ENCODE measurements around the gene WAC. TPM values are rescaled to one million over a fixed set of nuclear protein-coding genes. Genes with fewer than 3 reads are reported as not detected.

Gene WAC
- total and polyA plus RNA-seq, 4 donors = 53.7 to 149 (median 90.2) TPM

- no peak for ATAC-seq (ENCODE audit: low FRiP score)
- H3K4me3 ChIP-seq (ENCODE audit: low read length in 2 of 2) = no peak overlapping the region
- H3K4me1 ChIP-seq (ENCODE audit: control insufficient read depth in 1 of 2, insufficient read depth in 2 of 2, low read length in 2 of 2) = peaks cover 0 to 8% of the 10 kb centered on the region in 2 donors
- intact Hi-C loops (cut with DNase I) = no loop called here
- no peaks in the 10 kb centered on the region for H3K27me3 ChIP-seq (ENCODE audit: control insufficient read depth in 1 of 2, insufficient read depth in 2 of 2, low read length in 1 of 2)
- no peaks in the 10 kb centered on the region for H3K9me3 ChIP-seq (ENCODE audit: control insufficient read depth, low read length)
- no peak for DNase-seq
- WGBS, 2 donors = 46 to 52% methylated on average over 3 of the region's 3 CpGs
- peaks cover 0 to 5% of the 10 kb centered on the region in 2 donors for H3K36me3 ChIP-seq (ENCODE audit: control insufficient read depth in 1 of 2, insufficient read depth in 2 of 2, low read length in 1 of 2)
- no peak overlapping the region for H3K27ac ChIP-seq (ENCODE audit: low read depth in 1 of 2, low read length in 2 of 2)
These were observed 8.9 kb downstream of the WAC start for GRCh38 chr10:28541717-28542365.

GRCh38 chr10:28542728-28543127, 9.8 kb downstream of the WAC start:
- Histone ChIP-seq H3K4me1 (ENCODE audit: control insufficient read depth in 1 of 2, insufficient read depth in 2 of 2, low read length in 2 of 2) (peaks cover 0 to 8% of the 10 kb centered on the region in 2 donors), H3K27me3 (ENCODE audit: control insufficient read depth in 1 of 2, insufficient read depth in 2 of 2, low read length in 1 of 2) (no peaks in the 10 kb centered on the region), H3K36me3 (ENCODE audit: control insufficient read depth in 1 of 2, insufficient read depth in 2 of 2, low read length in 1 of 2) (peaks cover 0 to 5% of the 10 kb centered on the region in 2 donors), H3K27ac (ENCODE audit: low read depth in 1 of 2, low read length in 2 of 2) (no peak overlapping the region), H3K4me3 (ENCODE audit: low read length in 2 of 2) (no peak overlapping the region), H3K9me3 (ENCODE audit: control insufficient read depth, low read length) (no peaks in the 10 kb centered on the region)
- intact Hi-C loops (cut with DNase I) = no loop called here
- ATAC-seq (ENCODE audit: low FRiP score) (no peak), DNase-seq (no peak)

- ATAC-seq (ENCODE audit: low FRiP score) (no peak), DNase-seq (no peak)
- Histone ChIP-seq H3K36me3 (ENCODE audit: control insufficient read depth in 1 of 2, insufficient read depth in 2 of 2, low read length in 1 of 2) (peaks cover 0 to 5% of the 10 kb centered on the region in 2 donors), H3K27me3 (ENCODE audit: control insufficient read depth in 1 of 2, insufficient read depth in 2 of 2, low read length in 1 of 2) (no peaks in the 10 kb centered on the region), H3K4me1 (ENCODE audit: control insufficient read depth in 1 of 2, insufficient read depth in 2 of 2, low read length in 2 of 2) (peaks cover 0 to 10% of the 10 kb centered on the region in 2 donors), H3K9me3 (ENCODE audit: control insufficient read depth, low read length) (no peaks in the 10 kb centered on the region), H3K4me3 (ENCODE audit: low read length in 2 of 2) (no peak overlapping the region), H3K27ac (ENCODE audit: low read depth in 1 of 2, low read length in 2 of 2) (no peak overlapping the region)
- intact Hi-C loops (cut with DNase I) = no loop called here
- 95 to 97% methylated on average over 5 of the region's 5 CpGs for WGBS, 2 donors
These were observed 11.1 kb downstream of the WAC start for GRCh38 chr10:28544058-28544457.

- DNase-seq (no peak), ATAC-seq (ENCODE audit: low FRiP score) (no peak)
- peaks cover 0 to 11% of the 10 kb centered on the region in 2 donors for H3K4me1 ChIP-seq (ENCODE audit: control insufficient read depth in 1 of 2, insufficient read depth in 2 of 2, low read length in 2 of 2)
- no peaks in the 10 kb centered on the region for H3K27me3 ChIP-seq (ENCODE audit: control insufficient read depth in 1 of 2, insufficient read depth in 2 of 2, low read length in 1 of 2)
- intact Hi-C loops (cut with DNase I) = no loop called here
- H3K4me3 ChIP-seq (ENCODE audit: low read length in 2 of 2) = no peak overlapping the region
- WGBS, 2 donors = 59 to 68% methylated on average over 4 of the region's 4 CpGs
- no peak overlapping the region for H3K27ac ChIP-seq (ENCODE audit: low read depth in 1 of 2, low read length in 2 of 2)
- H3K9me3 ChIP-seq (ENCODE audit: control insufficient read depth, low read length) = no peaks in the 10 kb centered on the region
- H3K36me3 ChIP-seq (ENCODE audit: control insufficient read depth in 1 of 2, insufficient read depth in 2 of 2, low read length in 1 of 2) = peaks cover 0 to 5% of the 10 kb centered on the region in 2 donors
These were observed 13.2 kb downstream of the WAC start for GRCh38 chr10:28545967-28546644.

GRCh38 chr10:28548781-28549498, 16.0 kb downstream of the WAC start:
- peaks cover 0 to 8% of the 10 kb centered on the region in 2 donors for H3K4me1 ChIP-seq (ENCODE audit: control insufficient read depth in 1 of 2, insufficient read depth in 2 of 2, low read length in 2 of 2)
- no peak for DNase-seq
- no peaks in the 10 kb centered on the region for H3K9me3 ChIP-seq (ENCODE audit: control insufficient read depth, low read length)
- no peaks in the 10 kb centered on the region for H3K36me3 ChIP-seq (ENCODE audit: control insufficient read depth in 1 of 2, insufficient read depth in 2 of 2, low read length in 1 of 2)
- H3K4me3 ChIP-seq (ENCODE audit: low read length in 2 of 2) = no peak overlapping the region
- no peak for ATAC-seq (ENCODE audit: low FRiP score)
- intact Hi-C loops (cut with DNase I) = no loop called here
- no peaks in the 10 kb centered on the region for H3K27me3 ChIP-seq (ENCODE audit: control insufficient read depth in 1 of 2, insufficient read depth in 2 of 2, low read length in 1 of 2)
- WGBS, 2 donors = 79 to 86% methylated on average over 2 of the region's 2 CpGs
- no peak overlapping the region for H3K27ac ChIP-seq (ENCODE audit: low read depth in 1 of 2, low read length in 2 of 2)

- Histone ChIP-seq H3K4me3 (ENCODE audit: low read length in 2 of 2) (no peak overlapping the region), H3K9me3 (ENCODE audit: control insufficient read depth, low read length) (no peaks in the 10 kb centered on the region), H3K36me3 (ENCODE audit: control insufficient read depth in 1 of 2, insufficient read depth in 2 of 2, low read length in 1 of 2) (peaks cover 0 to 4% of the 10 kb centered on the region in 2 donors), H3K27ac (ENCODE audit: low read depth in 1 of 2, low read length in 2 of 2) (no peak overlapping the region), H3K27me3 (ENCODE audit: control insufficient read depth in 1 of 2, insufficient read depth in 2 of 2, low read length in 1 of 2) (no peaks in the 10 kb centered on the region), H3K4me1 (ENCODE audit: control insufficient read depth in 1 of 2, insufficient read depth in 2 of 2, low read length in 2 of 2) (peaks cover 0 to 6% of the 10 kb centered on the region in 2 donors)
- intact Hi-C loops (cut with DNase I) = loop anchor here in 1 of 2 donors (5.0 kb wide), 1 partner anchor 66 kb away; no protein-coding TSS in a partner anchor
- ATAC-seq (ENCODE audit: low FRiP score) (no peak), DNase-seq (no peak)
- WGBS, 2 donors = 41 to 48% methylated on average over 3 of the region's 3 CpGs
These were observed 18.2 kb downstream of the WAC start for GRCh38 chr10:28551086-28551485.

- no peaks in the 10 kb centered on the region for H3K9me3 ChIP-seq (ENCODE audit: control insufficient read depth, low read length)
- peaks cover 0 to 6% of the 10 kb centered on the region in 2 donors for H3K4me1 ChIP-seq (ENCODE audit: control insufficient read depth in 1 of 2, insufficient read depth in 2 of 2, low read length in 2 of 2)
- no peak overlapping the region for H3K27ac ChIP-seq (ENCODE audit: low read depth in 1 of 2, low read length in 2 of 2)
- no peak overlapping the region for H3K4me3 ChIP-seq (ENCODE audit: low read length in 2 of 2)
- DNase-seq (no peak), ATAC-seq (ENCODE audit: low FRiP score) (no peak)
- intact Hi-C loops (cut with DNase I) = loop anchor here in 1 of 2 donors (5.0 kb wide), 1 partner anchor 65 kb away; no protein-coding TSS in a partner anchor
- WGBS, 2 donors = 30 to 33% methylated on average over 4 of the region's 4 CpGs
- H3K27me3 ChIP-seq (ENCODE audit: control insufficient read depth in 1 of 2, insufficient read depth in 2 of 2, low read length in 1 of 2) = no peaks in the 10 kb centered on the region
- H3K36me3 ChIP-seq (ENCODE audit: control insufficient read depth in 1 of 2, insufficient read depth in 2 of 2, low read length in 1 of 2) = peaks cover 0 to 4% of the 10 kb centered on the region in 2 donors
These were observed 19.9 kb downstream of the WAC start for GRCh38 chr10:28552775-28553174.

DNA sequence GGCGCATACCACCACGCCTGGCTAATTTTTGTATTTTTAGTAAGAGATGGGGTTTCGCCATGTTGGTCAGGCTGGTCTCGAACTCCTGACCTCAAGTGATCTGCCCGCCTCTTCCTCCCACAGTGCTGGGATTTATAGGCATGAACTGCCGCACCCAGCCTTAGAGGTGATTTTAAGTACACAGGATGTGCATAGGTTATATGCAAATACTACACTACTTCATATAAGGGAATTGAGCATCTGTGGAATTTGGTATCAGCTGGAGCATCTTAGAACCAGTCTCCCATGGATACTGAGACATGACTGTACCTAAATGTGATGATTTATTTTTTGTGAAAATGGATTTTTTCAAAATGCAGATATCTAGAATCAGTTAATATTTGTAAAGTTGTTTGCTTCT, 21.1 kb downstream of the WAC start:
- intact Hi-C loops (cut with DNase I) = loop anchor here in 1 of 2 donors (5.0 kb wide), 1 partner anchor 63 kb away; no protein-coding TSS in a partner anchor
- H3K27ac ChIP-seq (ENCODE audit: low read depth in 1 of 2, low read length in 2 of 2) = no peak overlapping the region
- no peak for DNase-seq
- H3K36me3 ChIP-seq (ENCODE audit: control insufficient read depth in 1 of 2, insufficient read depth in 2 of 2, low read length in 1 of 2) = peaks cover 0 to 4% of the 10 kb centered on the region in 2 donors
- no peaks in the 10 kb centered on the region for H3K9me3 ChIP-seq (ENCODE audit: control insufficient read depth, low read length)
- H3K27me3 ChIP-seq (ENCODE audit: control insufficient read depth in 1 of 2, insufficient read depth in 2 of 2, low read length in 1 of 2) = no peaks in the 10 kb centered on the region
- H3K4me1 ChIP-seq (ENCODE audit: control insufficient read depth in 1 of 2, insufficient read depth in 2 of 2, low read length in 2 of 2) = peaks cover 0 to 6% of the 10 kb centered on the region in 2 donors
- ATAC-seq (ENCODE audit: low FRiP score) = no peak
- 93 to 94% methylated on average over 6 of the region's 6 CpGs for WGBS, 2 donors
- H3K4me3 ChIP-seq (ENCODE audit: low read length in 2 of 2) = no peak overlapping the region
